Duodenal mucosa (tissue), 2 donors: ENCODE measurements around the gene GDPD1.
"Not testable (repeated sequence)": the region's sequence is repeated elsewhere in the genome, so short reads cannot be mapped to it uniquely, and the experiment has no call there.

Source experiments
- H3K27ac ChIP-seq: one replicate; pipeline ENCODE4 v1.7.0; 2013; ENCODE audit warnings: low read depth, low read length
- H3K27me3 ChIP-seq, 2 donors: one replicate each; pipeline ENCODE4 v1.7.0; 2013; ENCODE audit warnings: low read length in 2 of 2, control low read depth in 1 of 2; ENCODE audit not compliant: insufficient read depth in 2 of 2, control insufficient read depth in 1 of 2
- H3K36me3 ChIP-seq, 2 donors: one replicate each; pipeline ENCODE4 v1.7.0; 2013; ENCODE audit warnings: low read length in 2 of 2, control low read depth in 1 of 2; ENCODE audit not compliant: insufficient read depth in 2 of 2, control insufficient read depth in 1 of 2
- H3K4me1 ChIP-seq, 2 donors: one replicate each; pipeline ENCODE4 v1.7.0; 2013; ENCODE audit warnings: low read length in 2 of 2, control low read depth in 1 of 2; ENCODE audit not compliant: insufficient read depth in 2 of 2, control insufficient read depth in 1 of 2
- H3K4me3 ChIP-seq, 2 donors: one replicate each; pipeline ENCODE4 v1.7.0; 2013; ENCODE audit warnings: low read length in 2 of 2, low read depth in 1 of 2
- H3K9ac ChIP-seq, 2 donors: one replicate each; pipeline ENCODE4 v1.7.0; 2013; ENCODE audit warnings: low read length in 2 of 2, low read depth in 1 of 2
- H3K9me3 ChIP-seq, 2 donors: one replicate each; pipeline ENCODE4 v1.7.0; 2013; ENCODE audit warnings: low read length in 2 of 2, control low read depth in 1 of 2; ENCODE audit not compliant: control insufficient read depth in 1 of 2

Gene GDPD1

GRCh38 chr17:59220328-59221158 is at the start of gene GDPD1:
TSS of gene GDPD1 (plus strand) at chr17:59220511. CDS start at chr17:59220610, 99 bp downstream.
- Histone ChIP-seq H3K4me3 (peak within 1 kb of the TSS; percentile 84 to 90), H3K4me1 (no peaks in the 10 kb centered on the region), H3K27ac (no peak within 1 kb of the TSS), H3K36me3 (no peaks in the 10 kb centered on the region), H3K9me3 (no peaks in the 10 kb centered on the region), H3K27me3 (no peaks in the 10 kb centered on the region), H3K9ac (peak within 1 kb of the TSS; percentile 91 to 99)

DNA sequence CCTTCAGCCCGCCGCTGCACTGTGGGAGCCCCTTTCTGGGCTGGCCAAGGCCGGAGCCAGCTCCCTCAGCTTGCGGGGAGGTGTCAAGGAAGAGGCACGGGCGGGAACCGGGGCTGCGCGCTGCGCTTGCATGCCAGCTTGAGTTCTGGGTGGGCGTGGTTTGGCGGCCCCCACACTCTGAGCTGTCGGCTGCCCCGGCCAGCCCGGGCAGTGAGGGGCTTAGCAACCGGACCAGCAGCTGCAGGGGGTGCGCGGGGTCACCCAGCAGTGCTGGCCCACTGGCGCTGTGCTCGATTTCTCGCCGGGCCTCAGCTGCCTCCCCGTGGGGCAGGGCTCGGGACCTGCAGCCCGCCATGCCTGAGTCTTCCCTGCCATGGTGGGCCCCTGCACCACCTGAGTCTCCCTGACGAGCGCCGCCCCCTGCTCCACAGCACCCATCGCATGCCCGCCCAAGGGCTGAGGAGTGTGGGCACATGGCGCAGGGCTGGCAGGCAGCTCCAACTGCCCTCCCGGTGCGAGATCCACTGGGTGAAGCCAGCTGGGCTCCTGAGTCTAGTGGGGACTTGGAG is 47.8 kb upstream of the GDPD1 start:
- H3K36me3 ChIP-seq, result peaks cover 0 to 5% of the 10 kb centered on the region in 2 donors
- H3K4me3 ChIP-seq, result no peak overlapping the region
- no peak overlapping the region for H3K9ac ChIP-seq
- no peaks in the 10 kb centered on the region for H3K27me3 ChIP-seq
- no peak overlapping the region for H3K27ac ChIP-seq
- H3K4me1 ChIP-seq, result no peaks in the 10 kb centered on the region
- H3K9me3 ChIP-seq, result no peaks in the 10 kb centered on the region

- Histone ChIP-seq H3K9me3 (no peaks in the 10 kb centered on the region), H3K4me1 (no peaks in the 10 kb centered on the region), H3K4me3 (no peak overlapping the region), H3K36me3 (peaks cover 0 to 5% of the 10 kb centered on the region in 2 donors), H3K27me3 (no peaks in the 10 kb centered on the region), H3K27ac (no peak overlapping the region), H3K9ac (no peak overlapping the region)
Measured at GRCh38 chr17:59174671-59175070, 45.6 kb upstream of the GDPD1 start.

DNA sequence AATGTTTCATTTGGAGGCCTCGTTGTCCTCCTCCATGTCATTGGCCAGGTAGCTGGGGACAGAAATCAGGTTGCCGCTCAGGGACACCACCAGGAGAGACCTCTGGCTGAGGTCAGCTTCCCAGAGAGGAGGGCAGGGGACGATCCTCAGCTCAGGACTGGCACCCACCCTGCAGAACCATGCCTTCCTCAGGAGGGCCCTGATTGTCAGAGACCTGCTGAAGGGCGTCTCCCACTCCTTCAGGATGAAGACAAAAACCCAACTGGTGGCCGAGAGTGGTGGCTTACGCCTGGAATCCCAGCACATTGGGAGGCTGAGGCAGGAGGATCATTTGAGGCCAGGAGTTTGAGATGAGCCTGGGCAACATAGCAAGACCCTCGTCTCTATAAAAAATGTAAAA is 45.2 kb upstream of the GDPD1 start:
- Histone ChIP-seq H3K9me3 (no peaks in the 10 kb centered on the region), H3K36me3 (peaks cover 0 to 5% of the 10 kb centered on the region in 2 donors), H3K4me3 (no peak overlapping the region), H3K27me3 (no peaks in the 10 kb centered on the region), H3K4me1 (no peaks in the 10 kb centered on the region), H3K27ac (no peak overlapping the region), H3K9ac (no peak overlapping the region)

DNA sequence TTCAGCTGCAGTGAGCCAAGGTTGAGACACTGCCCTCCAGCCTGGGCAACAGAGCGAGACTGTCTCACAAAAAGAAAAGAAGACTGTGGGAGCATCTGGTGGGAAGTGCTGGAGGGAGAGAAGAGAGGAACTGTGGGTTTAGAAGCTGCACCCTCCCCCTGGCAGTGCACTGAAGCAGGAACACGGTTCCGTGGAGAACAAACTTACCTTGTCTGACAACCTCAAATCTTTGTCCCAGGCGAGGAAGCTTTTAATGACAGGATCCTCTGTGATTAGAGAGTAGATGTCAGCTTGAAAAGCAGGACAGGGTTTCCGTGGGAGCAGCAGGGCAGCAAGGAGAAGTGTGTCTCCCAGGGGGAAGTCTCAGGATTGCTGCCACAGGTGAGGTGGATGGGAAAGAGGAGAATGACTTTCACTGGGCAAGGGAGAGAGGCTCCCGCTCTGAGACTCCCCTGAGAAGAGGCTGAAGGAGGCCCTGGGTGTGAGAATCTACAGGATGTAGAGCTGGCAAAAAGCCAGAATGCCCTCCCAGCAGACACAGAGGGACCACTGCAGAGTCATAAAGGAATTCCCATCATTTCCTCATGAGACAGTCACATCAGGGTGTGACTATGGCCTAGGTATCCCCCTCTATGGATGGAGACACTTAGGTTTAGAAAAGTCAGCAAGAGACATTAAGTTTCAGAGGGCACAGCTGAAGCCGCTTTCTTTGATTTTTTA is 41.9 kb upstream of the GDPD1 start:
- H3K4me1 ChIP-seq, result no peaks in the 10 kb centered on the region
- no peak overlapping the region for H3K27ac ChIP-seq
- no peaks in the 10 kb centered on the region for H3K9me3 ChIP-seq
- H3K4me3 ChIP-seq, result no peak overlapping the region
- no peaks in the 10 kb centered on the region for H3K36me3 ChIP-seq
- no peak overlapping the region for H3K9ac ChIP-seq
- H3K27me3 ChIP-seq, result no peaks in the 10 kb centered on the region

DNA sequence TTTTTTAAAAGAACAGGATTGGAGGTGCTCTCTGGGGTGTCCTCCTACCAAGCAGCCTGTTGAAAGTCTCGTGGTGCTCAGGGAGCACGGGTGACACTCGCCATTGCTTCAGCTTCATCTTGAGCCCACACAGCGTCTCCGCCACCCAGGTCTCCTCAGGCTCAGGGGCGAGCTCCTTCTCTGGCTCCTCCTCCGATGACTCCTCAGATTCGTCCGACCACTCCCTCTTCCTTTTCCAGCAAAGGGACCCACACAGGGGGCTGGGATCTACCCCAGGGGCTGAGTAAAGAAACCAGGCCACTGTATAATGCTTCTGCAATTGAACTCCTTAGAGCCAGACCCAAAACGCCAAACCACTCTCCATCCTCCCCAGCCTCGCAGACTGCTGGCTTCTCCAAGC is 40.7 kb upstream of the GDPD1 start:
- H3K4me3 ChIP-seq, H3K27ac ChIP-seq, H3K36me3 ChIP-seq, H3K27me3 ChIP-seq, H3K4me1 ChIP-seq, H3K9ac ChIP-seq, H3K9me3 ChIP-seq: not testable (repeated sequence)

DNA sequence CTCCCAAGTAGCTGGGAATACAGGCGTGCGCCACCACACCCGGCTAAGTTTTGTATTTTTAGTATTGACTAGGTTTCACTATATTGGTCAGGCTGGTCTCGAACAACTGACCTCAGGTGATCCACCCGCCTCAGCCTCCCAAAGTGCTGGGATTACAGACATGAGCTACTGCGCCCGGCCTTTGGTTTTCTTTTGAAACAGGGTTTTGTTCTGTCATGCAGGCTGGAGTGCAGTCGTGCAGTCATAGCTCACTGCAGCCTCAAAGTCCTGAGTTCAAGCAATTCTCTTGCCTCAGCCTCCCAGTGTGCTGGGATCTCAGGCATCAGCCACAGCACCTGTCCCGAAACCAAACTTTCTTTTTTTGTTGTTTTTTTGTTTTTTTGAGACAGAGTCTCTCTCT is 39.7 kb upstream of the GDPD1 start:
- H3K4me1 ChIP-seq, result no peaks in the 10 kb centered on the region
- H3K27me3 ChIP-seq, result no peaks in the 10 kb centered on the region
- no peaks in the 10 kb centered on the region for H3K36me3 ChIP-seq
- no peak overlapping the region for H3K4me3 ChIP-seq
- no peak overlapping the region for H3K27ac ChIP-seq
- no peak overlapping the region for H3K9ac ChIP-seq
- no peaks in the 10 kb centered on the region for H3K9me3 ChIP-seq

GRCh38 chr17:59181481-59181880 is 38.8 kb upstream of the GDPD1 start:
- H3K27ac ChIP-seq, result no peak overlapping the region
- no peaks in the 10 kb centered on the region for H3K9me3 ChIP-seq
- no peaks in the 10 kb centered on the region for H3K27me3 ChIP-seq
- no peaks in the 10 kb centered on the region for H3K36me3 ChIP-seq
- H3K4me1 ChIP-seq, result no peaks in the 10 kb centered on the region
- no peak overlapping the region for H3K9ac ChIP-seq
- no peak overlapping the region for H3K4me3 ChIP-seq

GRCh38 chr17:59185997-59186396 is 34.3 kb upstream of the GDPD1 start:
- Histone ChIP-seq H3K9ac (no peak overlapping the region), H3K9me3 (no peaks in the 10 kb centered on the region), H3K27me3 (no peaks in the 10 kb centered on the region), H3K4me3 (no peak overlapping the region), H3K27ac (no peak overlapping the region), H3K36me3 (no peaks in the 10 kb centered on the region), H3K4me1 (no peaks in the 10 kb centered on the region)

GRCh38 chr17:59186850-59187249 is 33.5 kb upstream of the GDPD1 start:
- Histone ChIP-seq H3K9ac (no peak overlapping the region), H3K9me3 (no peaks in the 10 kb centered on the region), H3K4me1 (no peaks in the 10 kb centered on the region), H3K27ac (no peak overlapping the region), H3K36me3 (no peaks in the 10 kb centered on the region), H3K27me3 (no peaks in the 10 kb centered on the region), H3K4me3 (no peak overlapping the region)
